ENCODE measurements around the gene SLIT3.

Gene SLIT3

DNA sequence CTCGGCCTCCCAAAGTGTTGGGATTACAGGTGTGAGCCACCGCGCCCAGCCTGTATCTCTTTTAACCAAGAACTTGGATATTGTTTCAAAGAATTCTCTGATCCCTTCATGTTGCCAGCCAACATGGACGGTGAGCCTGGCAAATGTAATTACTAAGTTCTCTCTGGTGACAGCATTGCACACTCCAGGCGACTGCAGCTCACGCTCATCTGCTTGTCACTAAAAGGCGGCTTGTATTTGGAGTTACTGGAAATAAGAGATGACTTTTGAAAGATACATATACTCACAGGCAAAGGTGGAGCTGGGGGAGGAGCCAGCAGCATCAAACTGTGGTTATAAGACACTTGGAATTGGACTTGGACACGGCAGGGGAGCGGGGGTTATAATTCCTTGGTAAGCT is 172.3 kb downstream of the SLIT3 start:
- Histone ChIP-seq H3K36me3 (no peaks in the 10 kb centered on the region; the same call in 1 of the 2 replicates), H3K27me3 (no peaks in the 10 kb centered on the region), H3K4me1 (peaks cover 20% of the 10 kb centered on the region), H3K9me3 (no peaks in the 10 kb centered on the region; the same call in 1 of the 2 replicates), H3K4me3 (ENCODE audit: low read depth, low read length) (no peak overlapping the region)
- TF ChIP-seq, protein P1, sequence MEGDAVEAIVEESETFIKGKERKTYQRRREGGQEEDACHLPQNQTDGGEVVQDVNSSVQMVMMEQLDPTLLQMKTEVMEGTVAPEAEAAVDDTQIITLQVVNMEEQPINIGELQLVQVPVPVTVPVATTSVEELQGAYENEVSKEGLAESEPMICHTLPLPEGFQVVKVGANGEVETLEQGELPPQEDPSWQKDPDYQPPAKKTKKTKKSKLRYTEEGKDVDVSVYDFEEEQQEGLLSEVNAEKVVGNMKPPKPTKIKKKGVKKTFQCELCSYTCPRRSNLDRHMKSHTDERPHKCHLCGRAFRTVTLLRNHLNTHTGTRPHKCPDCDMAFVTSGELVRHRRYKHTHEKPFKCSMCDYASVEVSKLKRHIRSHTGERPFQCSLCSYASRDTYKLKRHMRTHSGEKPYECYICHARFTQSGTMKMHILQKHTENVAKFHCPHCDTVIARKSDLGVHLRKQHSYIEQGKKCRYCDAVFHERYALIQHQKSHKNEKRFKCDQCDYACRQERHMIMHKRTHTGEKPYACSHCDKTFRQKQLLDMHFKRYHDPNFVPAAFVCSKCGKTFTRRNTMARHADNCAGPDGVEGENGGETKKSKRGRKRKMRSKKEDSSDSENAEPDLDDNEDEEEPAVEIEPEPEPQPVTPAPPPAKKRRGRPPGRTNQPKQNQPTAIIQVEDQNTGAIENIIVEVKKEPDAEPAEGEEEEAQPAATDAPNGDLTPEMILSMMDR (IDR thresholded peaks at IDR 0.05; ENCODE audit: low read depth, low read length): no peak
- DNase-seq: no peak

DNA sequence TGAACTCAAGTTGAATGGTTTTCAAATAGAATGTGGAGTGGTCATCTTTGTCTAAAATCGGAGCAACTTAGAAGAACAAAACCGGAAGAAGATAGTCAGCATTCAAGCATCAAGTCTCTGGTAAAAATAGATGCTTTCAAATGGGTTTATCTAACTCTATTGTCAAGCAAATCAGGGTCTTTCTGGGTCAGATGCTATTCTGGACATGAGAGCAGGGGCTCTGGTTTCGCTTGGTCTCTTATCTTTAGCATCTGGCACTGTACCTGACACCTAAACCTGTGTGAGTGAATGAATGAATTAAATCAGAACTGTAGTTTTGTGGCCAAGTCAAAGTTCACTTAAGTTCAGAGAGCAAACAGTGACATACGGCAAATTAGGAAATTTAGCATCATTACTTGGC is 173.5 kb downstream of the SLIT3 start:
- TF ChIP-seq, protein P1 (IDR thresholded peaks at IDR 0.05; ENCODE audit: low read depth, low read length): no peak
- no peaks in the 10 kb centered on the region; the same call in 1 of the 2 replicates for H3K9me3 ChIP-seq

DNA sequence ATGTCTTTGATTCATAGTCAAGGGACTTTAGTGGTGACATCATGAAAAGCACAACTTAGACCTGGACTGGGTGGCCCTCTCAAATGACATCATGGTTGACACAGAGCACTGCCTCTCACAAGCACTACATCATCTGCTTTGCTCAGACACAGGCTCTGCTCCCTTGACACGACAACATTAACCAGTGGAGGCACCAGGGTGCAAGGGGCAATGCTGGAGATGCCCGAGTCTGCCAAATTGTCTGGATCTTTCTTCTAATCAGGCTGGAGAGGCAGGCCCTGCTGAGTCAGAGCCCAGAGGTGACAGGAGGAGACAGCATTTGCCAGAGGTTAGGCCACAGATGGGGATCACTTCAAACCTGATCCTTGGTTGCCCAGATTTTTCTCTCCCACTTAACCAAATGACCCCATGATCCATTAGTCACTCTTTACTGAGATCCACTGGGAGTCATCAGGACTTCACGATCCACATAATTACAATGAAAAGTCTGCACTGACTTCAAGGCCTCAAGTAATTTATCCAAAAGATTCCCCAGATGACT is 174.4 kb downstream of the SLIT3 start:
- peak; percentile 34 for DNase-seq
- H3K9me3 ChIP-seq: no peaks in the 10 kb centered on the region; the same call in 1 of the 2 replicates
- H3K36me3 ChIP-seq: no peaks in the 10 kb centered on the region; the same call in none of the 2 replicates
- no peak overlapping the region for H3K4me3 ChIP-seq (ENCODE audit: low read depth, low read length)
- H3K4me1 ChIP-seq: peaks cover 14% of the 10 kb centered on the region
- no peaks in the 10 kb centered on the region for H3K27me3 ChIP-seq
- TF ChIP-seq, protein P1 (IDR thresholded peaks at IDR 0.05; ENCODE audit: low read depth, low read length): no peak

More for the DNA sequence above, 173.5 kb downstream of the SLIT3 start:
- no peaks in the 10 kb centered on the region for H3K27me3 ChIP-seq
- H3K4me1 ChIP-seq: peaks cover 14% of the 10 kb centered on the region
- no peak overlapping the region for H3K4me3 ChIP-seq (ENCODE audit: low read depth, low read length)
- H3K36me3 ChIP-seq: no peaks in the 10 kb centered on the region; the same call in 1 of the 2 replicates
- no peak for DNase-seq

DNA sequence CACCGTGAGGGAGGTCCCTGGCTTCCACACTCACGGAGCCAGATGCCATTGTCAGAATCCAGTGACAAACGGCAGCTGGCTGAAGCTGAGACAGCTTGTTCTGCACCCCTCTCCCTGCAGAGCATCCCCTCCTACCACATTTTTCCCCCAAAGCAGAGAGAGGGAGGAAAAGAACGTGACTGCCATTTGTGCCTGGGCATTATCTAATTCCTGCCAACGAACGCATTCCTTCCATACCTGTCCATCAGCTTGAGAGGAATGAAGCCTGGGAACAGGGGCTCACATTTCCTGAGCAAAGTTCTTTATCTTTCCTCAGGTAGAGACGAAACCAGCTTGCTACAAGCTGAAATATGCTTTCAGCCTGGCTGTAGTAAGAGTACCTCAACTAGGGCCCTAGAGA is 175.4 kb downstream of the SLIT3 start:
- no peaks in the 10 kb centered on the region for H3K27me3 ChIP-seq
- peaks cover 14% of the 10 kb centered on the region for H3K4me1 ChIP-seq
- H3K4me3 ChIP-seq (ENCODE audit: low read depth, low read length): no peak overlapping the region
- no peaks in the 10 kb centered on the region; the same call in none of the 2 replicates for H3K36me3 ChIP-seq
- DNase-seq: no peak
- H3K9me3 ChIP-seq: no peaks in the 10 kb centered on the region; the same call in 1 of the 2 replicates
- TF ChIP-seq, protein P1 (IDR thresholded peaks at IDR 0.05; ENCODE audit: low read depth, low read length): no peak

DNA sequence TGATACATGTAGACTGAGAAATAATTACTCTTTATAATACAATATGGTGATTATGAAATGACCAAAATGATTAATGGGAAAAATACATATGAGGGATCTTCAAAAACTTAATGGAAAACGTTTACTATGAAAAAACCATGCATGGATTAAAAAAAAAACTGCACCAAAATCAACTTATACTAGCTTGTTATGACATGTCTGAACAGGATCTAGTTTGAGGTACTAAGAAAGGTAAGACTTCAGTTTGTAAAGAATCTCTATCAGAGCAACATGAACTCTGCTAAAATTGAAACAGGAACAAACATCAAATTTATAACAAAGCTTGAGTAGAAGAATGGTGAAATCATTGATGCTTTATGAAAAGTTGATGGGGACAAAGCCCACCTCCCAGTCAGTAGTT is 178.0 kb downstream of the SLIT3 start:
- Histone ChIP-seq H3K4me3 (ENCODE audit: low read depth, low read length) (no peak overlapping the region), H3K4me1 (peaks cover 27% of the 10 kb centered on the region), H3K27me3 (no peaks in the 10 kb centered on the region), H3K9me3 (no peaks in the 10 kb centered on the region; the same call in 1 of the 2 replicates), H3K36me3 (no peaks in the 10 kb centered on the region; the same call in none of the 2 replicates)
- TF ChIP-seq, protein P1 (IDR thresholded peaks at IDR 0.05; ENCODE audit: low read depth, low read length): no peak
- DNase-seq: no peak

DNA sequence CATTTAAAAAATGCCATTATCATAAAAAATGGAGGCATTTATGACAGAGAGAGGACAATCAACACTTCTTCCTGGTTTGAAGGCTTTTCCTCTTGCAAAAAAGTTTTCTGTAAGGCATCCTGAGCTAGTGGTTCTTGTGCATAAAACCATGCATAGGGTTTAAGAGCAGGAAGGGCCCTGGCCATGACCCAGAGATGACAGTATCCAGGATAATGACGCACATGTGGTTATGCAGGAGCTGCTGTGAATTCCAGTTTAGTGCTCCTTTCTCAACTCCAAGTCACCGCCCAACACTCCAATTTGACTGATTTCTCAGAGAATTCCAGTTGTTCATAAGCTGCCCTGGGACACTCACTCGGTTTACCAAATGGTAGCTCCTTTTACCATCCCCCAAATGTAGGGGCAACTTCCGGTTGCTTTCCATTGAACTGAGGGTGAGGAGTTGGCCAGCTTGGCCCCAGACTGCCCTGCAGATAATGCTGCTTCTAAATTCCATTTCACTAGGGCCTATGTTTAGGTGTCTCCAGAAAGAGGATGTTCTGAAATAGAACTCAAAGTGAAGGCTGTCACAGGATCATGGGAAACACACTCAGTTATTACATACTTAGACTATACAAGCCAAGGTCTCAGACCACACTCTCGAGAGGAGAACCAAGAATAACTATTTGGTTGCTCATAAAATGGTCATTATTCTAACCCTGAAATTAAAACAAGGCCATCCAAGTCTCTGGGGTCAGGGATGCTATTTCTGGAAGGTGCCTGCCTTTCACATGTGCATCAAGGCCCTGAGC is 179.1 kb downstream of the SLIT3 start:
- H3K36me3 ChIP-seq: no peaks in the 10 kb centered on the region; the same call in none of the 2 replicates
- no peak for DNase-seq
- no peaks in the 10 kb centered on the region for H3K27me3 ChIP-seq
- TF ChIP-seq, protein P1 (IDR thresholded peaks at IDR 0.05; ENCODE audit: low read depth, low read length): no peak
- no peak overlapping the region for H3K4me3 ChIP-seq (ENCODE audit: low read depth, low read length)
- H3K4me1 ChIP-seq: peaks cover 27% of the 10 kb centered on the region
- H3K9me3 ChIP-seq: no peaks in the 10 kb centered on the region; the same call in 1 of the 2 replicates

Measured in BE2C (cell line).